ENCODE data around the gene TRIB2.

Gene TRIB2

DNA sequence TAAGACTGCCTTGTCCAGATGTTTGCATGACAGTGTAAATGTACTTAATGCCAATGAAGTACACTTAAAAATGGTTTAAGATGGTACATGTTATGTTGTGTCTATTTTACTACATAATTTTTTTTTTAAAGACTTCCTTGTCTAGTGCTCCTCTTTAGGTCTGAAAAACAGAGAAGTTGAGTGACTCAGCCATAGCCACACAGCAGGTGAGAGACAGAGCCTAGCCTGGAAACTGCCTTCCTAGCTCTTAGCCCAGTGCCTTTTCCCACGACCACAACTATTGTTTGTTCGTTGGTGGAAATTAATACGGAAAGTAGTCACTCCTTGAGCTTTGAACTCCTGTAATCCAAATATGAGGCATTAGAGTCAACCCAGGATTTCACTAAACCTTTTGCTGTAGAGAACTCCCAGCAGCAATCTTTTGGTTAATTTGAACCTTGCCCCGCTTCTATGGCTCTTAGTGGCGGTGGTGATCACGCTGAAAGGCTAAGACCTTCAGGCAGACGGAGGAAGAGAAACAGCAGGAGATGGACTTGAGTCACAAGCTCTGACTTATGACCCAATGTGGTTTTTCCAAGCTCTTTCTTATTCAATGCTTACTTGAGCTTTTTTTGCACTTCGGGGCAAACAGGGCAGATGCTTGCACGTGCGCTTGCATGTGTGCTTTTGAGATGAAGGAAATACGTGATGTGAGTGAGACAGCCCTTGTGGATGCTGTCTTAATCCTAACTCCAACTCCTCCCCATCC, 21.2 kb downstream of the TRIB2 start:
- DNase-seq (ENCODE audit: extremely low read depth in 1 of 2, low read depth in 1 of 2) = no peak

DNA sequence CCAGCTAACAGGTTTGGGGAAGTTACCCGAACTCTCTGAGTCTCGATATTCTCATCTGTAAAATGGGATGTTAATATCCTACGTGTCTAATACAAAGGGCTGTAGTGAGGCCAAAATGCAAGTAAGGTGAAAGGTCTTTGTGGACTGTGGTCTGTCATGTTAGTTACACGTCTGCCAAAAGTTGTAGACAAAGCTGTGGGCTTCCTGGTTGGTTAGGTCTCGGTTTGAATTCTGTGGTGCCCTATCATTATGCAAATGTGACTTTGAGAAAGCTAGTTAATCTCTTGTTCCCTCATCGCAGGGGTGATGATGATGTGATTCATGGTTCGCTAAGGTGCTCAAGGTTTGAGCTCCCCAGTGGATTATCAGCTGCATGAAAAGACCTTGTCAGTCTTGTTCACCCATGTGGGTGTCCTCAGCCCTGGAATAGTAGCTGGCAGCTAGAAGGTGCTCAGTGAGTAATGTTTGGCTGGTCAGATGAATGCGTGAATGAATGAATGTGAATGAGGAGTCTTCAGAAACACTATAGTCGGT, 23.1 kb downstream of the TRIB2 start:
- DNase-seq (ENCODE audit: extremely low read depth in 1 of 2, low read depth in 1 of 2) = no peak

DNA sequence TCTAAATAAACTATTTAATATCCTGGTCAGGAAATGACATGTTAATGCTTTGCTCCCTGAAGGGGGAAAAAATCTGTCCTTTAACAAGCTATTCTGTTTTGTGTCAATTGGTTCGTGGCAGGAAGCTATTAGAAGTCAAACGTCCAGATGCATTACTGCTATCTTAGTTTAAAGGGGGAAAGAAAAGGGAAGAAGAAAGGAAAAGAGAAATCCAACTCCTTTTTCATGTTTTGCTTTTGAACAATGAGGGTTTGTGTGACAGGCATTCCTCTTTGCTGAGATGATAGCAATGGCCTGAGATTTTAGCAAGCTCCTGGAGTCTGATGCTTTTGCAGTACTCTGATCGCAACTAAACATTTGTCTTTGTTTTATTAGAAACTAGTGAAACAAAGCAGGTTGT, 24.6 kb downstream of the TRIB2 start:
- no peak for DNase-seq (ENCODE audit: extremely low read depth in 1 of 2, low read depth in 1 of 2)

DNA sequence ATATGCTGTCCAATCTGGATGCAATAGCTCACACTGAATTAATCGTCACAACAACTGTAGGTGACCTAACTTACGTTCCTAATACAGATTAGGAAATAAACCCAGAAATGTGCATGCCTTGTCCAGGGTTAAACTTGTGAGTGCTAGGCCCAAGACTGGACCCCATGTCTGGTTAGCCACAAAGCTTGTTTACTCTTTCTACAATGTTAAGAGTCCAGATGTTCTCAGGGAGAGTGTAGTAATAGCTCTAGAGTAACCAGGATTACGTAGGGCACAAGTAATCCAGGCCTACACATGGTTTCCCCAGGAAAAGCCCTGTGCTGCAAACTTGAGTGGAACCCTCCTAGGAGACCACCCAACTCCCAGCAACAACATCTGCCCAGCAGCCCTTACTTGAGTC, 26.2 kb downstream of the TRIB2 start:
- no peak for DNase-seq (ENCODE audit: extremely low read depth in 1 of 2, low read depth in 1 of 2)

DNA sequence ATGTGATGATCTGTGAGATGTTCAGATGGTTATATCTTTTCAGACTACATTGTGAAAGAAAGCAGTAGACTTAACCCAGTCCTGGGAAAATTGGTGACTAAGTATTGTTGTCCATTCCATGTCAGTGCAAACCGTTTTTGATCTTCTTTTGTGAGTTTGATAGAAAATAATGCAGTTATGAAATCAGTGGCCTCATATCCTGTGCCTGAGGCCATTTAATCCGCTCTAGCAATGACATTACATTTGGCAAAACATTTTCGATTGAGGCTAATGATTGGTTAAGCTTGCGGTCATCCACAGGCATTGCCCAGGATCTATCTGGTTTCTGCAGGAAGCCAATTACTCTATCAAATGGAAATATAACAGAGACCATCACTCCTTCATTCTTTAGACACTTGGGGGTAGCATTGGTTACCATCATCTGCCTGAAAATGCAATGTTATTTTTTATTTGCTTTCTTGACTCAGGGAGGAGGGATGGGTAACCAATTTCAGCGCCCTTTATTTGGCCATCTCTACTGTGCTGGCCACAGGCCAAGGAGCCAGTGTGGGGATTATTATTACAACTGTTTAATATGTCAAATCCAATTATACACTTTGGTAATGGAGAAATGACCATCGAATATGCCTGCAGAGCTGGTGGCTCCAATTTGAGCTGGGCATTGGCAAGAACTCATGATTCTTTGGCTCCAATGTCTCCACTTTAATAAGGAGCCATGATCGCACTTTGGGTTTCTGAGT, 33.6 kb downstream of the TRIB2 start:
- no peak for DNase-seq (ENCODE audit: extremely low read depth in 1 of 2, low read depth in 1 of 2)

DNA sequence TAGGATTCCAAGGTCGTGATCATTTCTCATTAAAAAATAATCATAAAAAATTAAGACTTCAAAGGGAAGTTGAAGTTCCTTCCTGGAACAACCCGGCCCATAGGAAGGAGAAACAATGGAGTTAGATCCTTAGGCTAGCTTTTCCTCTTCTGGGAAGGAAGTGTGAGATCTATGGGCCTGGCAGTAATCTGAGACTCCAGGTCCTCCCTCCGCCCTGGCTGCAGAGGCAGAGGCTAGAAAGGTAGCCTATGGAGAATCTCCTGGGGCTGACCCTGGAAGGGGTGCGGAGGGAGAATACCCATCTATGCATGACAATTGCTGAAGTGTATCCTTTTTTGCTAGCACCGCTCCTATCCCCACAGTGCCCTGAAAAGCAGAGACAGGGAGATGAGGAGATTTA, 37.9 kb downstream of the TRIB2 start:
- no peak for DNase-seq (ENCODE audit: extremely low read depth in 1 of 2, low read depth in 1 of 2)

DNA sequence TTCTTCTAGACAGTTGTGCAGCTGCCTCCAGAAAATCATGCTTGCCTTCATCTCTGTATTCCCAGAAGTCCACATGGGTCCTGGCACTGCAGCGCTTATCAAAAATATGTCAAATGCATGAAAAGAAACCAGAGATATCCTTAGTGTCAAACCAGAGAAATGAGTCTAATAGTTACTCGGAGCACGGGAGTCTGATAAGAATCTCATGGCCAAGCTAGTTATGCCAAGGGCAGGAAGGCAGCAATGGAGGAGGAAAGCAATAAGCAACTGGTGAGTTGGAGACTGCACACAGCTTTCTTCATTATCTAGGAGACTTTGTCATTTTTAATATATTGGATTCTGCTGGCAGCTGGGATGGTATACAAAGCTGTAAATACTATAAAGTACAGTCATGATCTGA, 38.6 kb downstream of the TRIB2 start:
- no peak for DNase-seq (ENCODE audit: extremely low read depth in 1 of 2, low read depth in 1 of 2)

DNA sequence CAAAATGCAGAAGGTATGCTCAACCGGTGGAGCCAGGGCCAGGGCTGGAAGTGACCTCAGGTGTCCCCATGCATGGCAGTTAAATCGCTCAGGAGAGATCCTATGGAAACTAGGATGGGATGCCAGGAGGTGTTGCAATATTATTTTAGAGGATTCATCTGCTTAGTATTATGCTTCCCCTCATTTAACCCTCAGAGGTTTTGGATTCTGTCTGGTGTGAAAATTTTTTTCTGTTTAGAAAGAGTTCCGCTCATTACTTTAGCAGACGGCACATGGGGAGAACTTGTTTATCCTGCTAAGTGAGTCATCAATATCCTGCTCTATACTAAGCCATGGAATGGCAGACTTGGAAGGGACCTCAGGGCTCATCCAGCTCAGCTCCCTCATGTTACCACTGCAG, 42.5 kb downstream of the TRIB2 start:
- DNase-seq (ENCODE audit: extremely low read depth in 1 of 2, low read depth in 1 of 2) = no peak

DNA sequence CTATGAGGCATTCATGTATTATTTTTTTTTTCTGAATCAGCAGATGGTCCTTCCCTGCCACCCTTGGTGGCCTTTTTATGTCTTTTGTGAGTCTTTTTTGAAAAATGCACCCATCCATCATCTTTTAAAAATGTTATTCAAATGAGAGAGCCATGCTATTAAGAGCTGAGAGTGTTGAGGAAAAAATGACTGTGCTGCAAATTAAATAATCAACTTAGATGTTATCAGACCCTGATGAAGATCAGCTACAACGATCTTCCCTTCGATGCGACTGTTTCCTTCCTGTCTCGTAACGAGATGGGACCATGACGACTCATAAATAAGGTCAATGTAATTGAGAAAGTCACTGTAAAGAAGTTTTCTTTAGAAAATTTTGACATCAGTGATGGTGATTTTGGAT, 44.4 kb downstream of the TRIB2 start:
- DNase-seq (ENCODE audit: extremely low read depth in 1 of 2, low read depth in 1 of 2) = no peak

DNA sequence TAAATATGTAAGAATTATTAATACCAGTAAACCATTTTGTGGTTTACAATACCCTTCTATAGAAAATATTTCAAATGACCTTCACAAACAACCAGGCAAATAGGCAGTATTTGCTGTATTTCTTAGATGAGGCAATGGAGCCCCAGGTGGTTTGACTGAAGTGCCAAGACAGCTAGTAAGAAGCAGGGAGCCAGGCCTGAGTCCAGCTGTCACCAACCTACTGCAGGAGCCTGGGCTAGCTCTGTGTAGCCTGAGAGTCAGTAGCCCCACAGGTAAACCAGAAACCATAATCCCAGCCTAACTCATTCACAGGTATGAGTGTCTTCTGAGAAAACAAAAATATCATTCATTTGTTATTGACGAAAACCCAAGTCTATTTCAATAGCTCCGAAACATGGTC, 45.6 kb downstream of the TRIB2 start:
- DNase-seq (ENCODE audit: extremely low read depth in 1 of 2, low read depth in 1 of 2) = no peak

DNA sequence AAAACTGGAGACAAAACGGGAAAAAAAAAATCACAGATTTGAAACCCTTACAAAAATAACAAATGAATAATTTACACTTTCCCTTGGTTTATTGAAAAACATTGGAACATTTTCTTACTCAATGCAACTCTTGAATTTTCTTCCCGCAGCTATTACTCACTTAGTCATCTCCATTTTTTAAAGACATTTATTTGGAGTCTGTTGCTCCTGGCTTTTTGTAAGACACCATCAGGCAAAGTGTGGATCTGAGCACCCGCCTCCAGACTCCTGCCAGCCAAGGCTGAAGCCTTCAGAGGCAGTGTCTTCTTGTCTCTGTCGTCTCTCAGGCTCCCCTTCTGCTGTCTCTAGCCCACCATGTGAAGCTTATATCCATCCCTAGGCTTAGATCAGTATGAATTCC, 46.2 kb downstream of the TRIB2 start:
- DNase-seq (ENCODE audit: extremely low read depth in 1 of 2, low read depth in 1 of 2) = no peak

DNA sequence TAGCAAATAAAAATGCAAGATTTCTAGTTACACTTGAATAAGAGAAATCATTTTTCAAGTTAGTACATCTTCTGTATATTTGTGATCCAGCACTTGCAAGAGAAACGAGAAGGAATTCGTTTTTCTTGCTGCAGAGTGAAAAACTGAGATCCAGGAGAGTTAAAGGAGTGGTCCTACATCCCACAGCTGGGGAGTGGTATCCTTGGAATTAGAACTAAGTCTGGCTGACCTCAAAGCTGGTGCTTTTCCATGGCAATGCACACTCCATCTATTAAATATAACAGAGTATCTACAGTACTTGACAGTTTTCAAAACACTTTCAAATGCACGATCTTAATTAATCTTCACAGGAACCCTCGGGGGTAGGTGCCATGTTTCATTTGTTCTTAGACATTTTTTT, 46.8 kb downstream of the TRIB2 start:
- no peak for DNase-seq (ENCODE audit: extremely low read depth in 1 of 2, low read depth in 1 of 2)

DNA sequence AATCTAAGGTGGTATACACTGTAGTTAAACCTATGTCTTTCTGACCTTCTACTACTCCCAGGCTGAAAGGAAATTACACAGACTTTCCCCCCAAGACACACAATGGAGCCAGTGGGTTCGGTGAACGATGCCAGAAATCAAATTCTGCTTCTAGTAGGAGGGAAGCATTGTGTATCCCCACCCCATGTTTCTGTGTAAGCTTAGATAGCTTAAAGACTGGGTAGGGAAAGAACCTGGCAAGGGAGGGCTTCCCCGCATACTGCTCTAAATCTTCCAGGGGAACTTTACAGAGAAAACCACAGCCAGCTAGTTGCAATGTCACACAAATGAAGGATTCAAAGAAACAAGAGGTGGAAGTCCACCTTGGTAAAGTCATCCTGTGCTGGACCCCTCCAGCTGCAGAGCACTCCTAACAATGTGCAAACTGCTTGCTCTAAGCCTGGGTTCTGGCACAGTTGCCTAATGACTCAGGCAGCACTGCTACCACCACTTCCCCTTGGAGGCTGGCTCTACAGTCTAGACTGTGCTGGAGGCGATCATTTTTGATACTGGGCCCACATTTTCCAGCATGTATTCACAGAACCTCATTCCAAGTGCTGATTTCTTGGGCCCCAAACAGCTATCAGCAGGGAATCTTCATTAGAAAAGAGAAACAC, 47.5 kb downstream of the TRIB2 start:
- DNase-seq (ENCODE audit: extremely low read depth in 1 of 2, low read depth in 1 of 2) = no peak

DNA sequence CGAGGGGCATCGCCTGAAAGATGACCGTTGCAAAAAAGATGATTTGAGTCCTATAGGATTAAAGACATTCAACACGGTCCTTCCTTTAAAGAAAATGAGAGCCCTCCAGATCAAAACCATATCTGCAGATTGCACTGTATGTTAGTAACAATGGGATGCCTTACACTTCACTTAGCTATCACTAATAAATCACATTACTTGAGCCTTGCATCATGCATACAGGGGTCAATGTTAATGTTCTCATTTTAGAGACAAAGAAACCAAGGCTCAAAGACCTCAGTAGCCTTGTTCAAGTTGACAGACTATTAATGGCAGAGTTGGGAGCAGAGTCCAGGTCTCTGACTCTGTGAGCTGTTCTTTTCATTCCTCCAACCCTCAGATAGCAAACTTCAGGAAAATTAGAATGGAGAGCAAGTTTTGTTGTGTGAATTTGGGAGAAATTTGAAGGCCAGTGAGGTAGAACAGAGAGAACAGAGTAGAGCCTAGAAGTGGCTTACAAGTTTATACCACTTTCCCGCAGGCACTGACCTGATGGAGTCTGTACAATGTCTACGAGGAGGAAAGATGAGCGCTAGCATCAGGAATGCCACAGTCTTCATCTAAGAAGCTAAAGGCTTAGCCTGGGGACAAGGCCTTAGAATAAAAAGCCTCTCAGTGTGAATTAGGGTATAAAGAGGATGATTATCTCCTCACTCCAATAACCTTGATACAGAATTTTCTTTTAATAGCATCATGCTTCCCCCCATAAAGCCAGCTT, 48.3 kb downstream of the TRIB2 start:
- no peak for DNase-seq (ENCODE audit: extremely low read depth in 1 of 2, low read depth in 1 of 2)

DNA sequence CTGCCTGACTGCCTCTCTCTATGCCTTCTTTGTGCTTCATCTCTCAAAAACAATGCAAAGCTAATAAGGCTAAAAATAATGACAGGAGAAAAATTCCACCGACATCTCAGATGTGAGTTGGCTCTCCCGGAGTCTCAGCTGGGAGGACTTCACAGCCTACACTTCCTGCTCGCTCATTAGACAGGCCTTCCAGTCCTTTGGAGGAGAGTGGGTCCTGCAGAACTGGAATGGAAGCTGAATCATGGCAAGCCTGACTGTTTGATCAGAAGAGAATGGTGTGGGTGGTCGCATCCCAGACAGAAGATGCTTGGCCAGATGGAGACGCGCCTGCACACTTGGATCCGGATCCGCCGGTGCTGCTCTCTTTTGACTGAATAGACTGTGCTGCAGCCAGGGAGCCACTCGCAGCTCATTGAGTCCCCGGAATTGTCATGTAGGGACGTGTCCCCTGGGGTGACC, 49.7 kb downstream of the TRIB2 start:
- no peak for DNase-seq (ENCODE audit: extremely low read depth in 1 of 2, low read depth in 1 of 2)

DNA sequence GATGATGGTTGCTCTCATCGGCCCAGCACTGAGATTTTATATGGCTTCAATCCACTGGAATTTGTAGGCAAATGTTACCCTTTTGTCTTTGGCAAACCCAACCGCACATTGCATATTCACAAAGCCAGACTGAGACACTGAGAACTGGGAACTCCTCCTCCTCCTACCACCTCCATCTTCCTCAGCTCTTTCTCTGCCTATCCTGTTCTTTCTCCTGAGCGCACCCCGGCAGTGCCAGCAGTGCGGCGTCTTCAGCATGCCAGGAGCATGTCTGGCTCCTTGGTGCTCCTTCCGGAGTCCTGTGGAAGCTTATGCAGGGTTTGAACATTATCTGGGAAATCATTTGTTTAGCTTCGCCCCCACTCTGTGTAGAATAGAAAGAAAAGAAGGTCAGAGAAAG, 50.8 kb downstream of the TRIB2 start:
- DNase-seq (ENCODE audit: extremely low read depth in 1 of 2, low read depth in 1 of 2) = no peak

DNA sequence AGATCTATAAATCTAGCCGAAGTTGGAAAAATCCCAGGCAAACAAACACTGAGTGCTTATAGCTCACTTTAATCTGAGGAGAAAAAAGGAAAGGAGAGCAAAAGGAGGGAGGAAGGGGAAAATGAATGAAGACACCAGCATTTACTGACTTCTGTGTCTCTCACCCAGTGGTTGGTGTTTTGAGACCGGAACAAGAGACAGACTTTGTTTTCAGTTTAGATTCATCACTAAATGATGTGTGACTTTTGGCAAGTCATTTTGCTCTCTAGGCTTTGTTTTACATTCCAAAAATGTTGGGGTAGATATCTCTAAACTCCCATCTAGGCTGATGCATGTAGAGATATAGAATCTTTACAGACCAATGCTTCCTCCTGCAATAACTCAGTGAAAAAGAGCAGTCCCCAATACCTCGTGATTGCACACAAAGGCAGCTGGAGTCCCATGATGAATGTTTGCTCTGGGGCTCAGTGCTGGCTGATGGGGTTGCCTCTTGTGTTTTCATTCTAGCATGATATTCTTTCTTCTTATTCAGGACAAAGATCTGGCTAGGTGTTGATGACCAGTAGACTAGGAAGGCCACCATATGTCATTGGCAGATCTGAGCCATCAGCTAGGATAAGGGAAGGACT, 51.4 kb downstream of the TRIB2 start:
- no peak for DNase-seq (ENCODE audit: extremely low read depth in 1 of 2, low read depth in 1 of 2)

DNA sequence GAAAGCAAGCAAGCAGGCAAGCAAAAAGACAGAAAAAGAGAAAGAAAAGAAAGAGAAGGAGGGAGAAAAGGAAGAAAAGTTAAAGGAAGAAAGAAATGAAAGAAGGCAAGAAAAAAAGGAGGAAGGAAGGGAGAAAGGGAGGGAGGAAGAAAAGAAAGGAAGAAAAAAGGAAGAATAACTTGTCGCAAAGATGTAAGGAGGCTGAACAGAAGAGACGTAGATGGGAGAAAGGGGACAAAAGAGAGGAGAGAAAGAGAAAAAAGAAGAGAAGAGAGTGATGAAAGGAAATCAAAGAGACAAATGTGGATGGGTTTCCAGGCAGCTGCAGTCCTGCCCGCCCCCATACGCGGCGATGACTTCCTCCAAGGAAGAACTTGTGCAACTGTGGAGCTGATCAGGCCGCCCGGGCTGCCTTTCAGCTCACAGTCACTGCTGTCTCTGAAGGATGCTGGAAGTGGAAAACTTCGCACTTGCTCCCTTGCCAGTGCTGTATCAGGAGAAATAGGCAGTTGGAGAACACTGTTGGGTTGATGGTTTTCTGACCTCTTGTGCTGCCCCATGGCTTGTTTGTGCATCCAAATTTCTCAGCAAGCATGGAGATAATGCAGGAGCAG, 52.9 kb downstream of the TRIB2 start:
- no peak for DNase-seq (ENCODE audit: extremely low read depth in 1 of 2, low read depth in 1 of 2)

DNA sequence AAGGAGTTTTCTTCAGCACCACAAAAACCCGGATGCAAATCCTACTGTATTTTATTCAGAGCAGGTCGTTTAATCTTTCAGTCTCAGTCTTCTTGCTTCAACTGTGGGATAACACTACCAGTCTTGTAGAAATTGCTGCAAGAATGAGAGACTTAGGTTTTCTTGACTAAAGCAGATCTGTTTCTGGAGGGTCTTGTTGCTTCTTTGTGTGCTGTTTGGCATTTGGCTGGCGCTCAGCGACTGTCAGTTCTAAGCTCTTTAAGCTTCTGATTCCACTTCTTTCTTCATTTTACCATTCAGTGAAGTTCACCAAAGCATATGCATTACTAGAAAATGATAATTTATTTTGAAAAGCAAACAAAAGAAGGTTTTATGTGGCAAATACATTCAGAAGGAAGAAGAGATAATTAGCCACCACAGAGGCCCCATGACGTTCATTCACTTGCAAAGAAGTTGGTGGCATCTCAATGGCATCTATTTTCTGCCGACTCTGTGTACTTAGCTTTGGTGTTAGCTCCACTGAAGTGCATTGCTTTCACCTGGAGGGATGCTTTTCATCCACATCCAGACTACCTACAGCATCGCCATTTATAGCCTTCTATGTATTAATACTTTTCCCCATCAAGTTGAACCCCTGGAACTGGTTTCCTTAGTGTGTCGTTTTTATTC, 53.7 kb downstream of the TRIB2 start:
- no peak for DNase-seq (ENCODE audit: extremely low read depth in 1 of 2, low read depth in 1 of 2)

DNA sequence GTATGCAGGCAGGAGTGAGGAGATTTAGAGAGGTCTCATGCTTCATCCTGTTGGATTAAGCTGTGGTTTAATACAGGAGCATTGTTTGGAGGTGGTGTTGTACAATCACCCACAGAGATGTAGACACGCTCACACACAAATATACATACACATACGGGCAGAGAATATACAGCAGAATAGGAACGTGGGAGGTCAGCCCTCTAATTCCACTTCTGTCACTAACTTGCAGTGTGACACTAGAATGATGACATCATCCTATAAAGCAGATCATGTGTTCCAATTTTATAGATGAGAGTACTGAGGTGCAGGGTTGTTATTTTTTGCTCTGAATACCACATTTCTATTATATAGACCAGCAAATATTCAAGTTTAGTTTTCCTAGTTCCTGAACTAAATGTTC, 54.4 kb downstream of the TRIB2 start:
- DNase-seq (ENCODE audit: extremely low read depth in 1 of 2, low read depth in 1 of 2) = no peak
